Measurements from ENCODE around the gene SCARF2. TPM values are rescaled to one million over a fixed set of nuclear protein-coding genes. Genes with fewer than 3 reads are reported as not detected.
A peak's percentile ranks its signal among the peaks of the same experiment; 100 is the strongest.
"Not testable (repeated sequence)": the region's sequence is repeated elsewhere in the genome, so short reads cannot be mapped to it uniquely, and the experiment has no call there.

SCARF2 gene
- total RNA-seq, 2 experiments from 2014 or later = 1.5 to 1.7 TPM

DNA sequence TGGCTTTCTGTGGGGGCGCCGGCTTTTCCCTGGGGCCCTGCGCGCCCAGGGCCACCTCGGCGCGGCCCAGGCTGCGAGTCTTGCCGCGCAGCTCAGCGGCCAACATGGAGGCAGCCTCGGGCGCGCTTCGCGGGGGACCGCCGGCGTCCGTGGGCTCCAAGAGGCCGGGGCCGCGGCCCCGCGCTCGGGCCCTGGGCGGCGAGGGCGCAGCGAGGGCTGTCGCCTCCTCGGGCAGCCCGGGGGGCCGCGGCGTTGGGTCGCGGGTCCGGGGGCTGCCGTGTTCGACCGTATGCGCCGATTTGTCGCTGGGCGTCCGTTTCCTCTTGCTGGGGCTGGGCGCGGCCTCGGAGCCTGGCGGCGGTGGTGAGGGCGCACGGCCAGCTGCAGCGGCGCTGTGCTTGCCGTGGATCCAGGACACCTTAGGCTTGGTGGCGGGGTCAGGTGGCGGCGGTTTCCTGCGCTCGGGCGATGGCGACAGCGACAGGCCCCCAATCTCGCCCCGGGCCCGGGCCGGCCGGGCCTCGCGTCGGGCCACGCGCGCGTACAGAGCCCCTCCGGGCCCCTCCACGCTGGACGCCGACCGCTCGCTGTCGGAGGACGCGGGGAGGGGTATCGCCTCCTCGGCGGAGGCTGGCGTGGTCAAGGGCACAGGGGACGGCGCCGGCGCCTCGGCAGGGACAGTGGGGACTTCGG, 11.9 kb downstream of the SCARF2 start:
- peaks cover 43% of the 10 kb centered on the region for H3K27me3 Mint-ChIP-seq
- H3K4me3 Mint-ChIP-seq = no peak overlapping the region
- peaks cover 8% of the 10 kb centered on the region for H3K4me1 Mint-ChIP-seq
- no peaks in the 10 kb centered on the region for H3K36me3 Mint-ChIP-seq
- ATAC-seq (ENCODE audit: low read depth) (no peak), DNase-seq (no peak)
- POLR2A ChIA-PET = no interaction called here
- no peak overlapping the region for H3K27ac Mint-ChIP-seq
- no peaks in the 10 kb centered on the region for H3K9me3 Mint-ChIP-seq

DNA sequence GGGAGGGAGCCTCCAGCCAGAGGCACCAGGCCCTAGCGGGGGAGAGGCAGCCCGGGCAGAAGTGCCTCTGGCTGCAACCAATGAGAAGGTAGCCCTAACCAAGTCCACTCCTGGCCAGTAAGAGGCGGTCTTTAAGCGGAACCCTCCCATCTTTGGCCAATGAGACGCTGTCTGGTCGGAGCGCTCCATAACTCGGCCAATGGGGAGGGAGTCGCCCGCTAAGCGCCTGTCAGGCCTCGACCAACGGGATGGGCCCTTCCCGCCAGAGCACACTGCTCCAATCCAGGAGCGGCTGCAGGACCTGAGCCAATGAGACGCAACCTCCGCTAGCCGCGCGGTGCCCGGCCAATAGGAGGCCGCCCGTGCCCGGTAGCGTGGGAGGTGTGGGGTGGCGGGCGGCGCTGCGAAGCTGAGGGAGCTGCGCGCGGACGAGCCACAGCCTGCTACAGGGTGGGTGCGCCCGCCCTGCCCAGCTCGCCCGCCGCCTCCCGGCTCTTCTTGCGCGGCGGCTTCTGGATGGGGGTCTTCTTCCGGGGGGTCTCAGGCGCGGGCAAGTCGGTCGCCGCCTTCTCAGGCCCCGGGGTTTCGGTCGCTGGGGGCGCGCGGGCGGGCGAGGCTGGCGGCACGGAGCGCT, 12.6 kb downstream of the SCARF2 start:
- DNase-seq (no peak), ATAC-seq (ENCODE audit: low read depth) (no peak)
- H3K36me3 Mint-ChIP-seq = no peaks in the 10 kb centered on the region
- H3K27ac Mint-ChIP-seq = no peak overlapping the region
- H3K4me1 Mint-ChIP-seq = peaks cover 6% of the 10 kb centered on the region
- H3K4me3 Mint-ChIP-seq = peak overlapping the region; percentile 50
- H3K27me3 Mint-ChIP-seq = peaks cover 37% of the 10 kb centered on the region
- H3K9me3 Mint-ChIP-seq = no peaks in the 10 kb centered on the region
- POLR2A ChIA-PET = no interaction called here

DNA sequence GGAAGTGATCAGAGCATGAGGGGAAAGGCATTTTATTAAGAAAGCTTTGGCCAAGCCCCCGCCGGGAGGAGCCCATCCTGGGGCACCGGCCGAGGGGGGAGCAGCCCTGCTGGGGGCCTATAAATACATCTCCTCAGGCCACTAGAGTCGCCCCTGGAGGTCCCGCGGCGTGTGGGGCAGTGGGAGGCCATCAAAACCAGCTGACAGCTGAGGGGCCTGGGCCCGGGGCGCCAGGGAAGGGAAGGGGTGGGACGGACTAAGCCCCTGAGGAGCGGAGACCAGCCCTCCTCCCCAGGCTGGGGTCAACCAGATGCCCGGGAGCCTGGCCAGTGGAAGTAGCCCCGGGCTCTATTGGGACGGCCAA, 13.1 kb downstream of the SCARF2 start:
- no peaks in the 10 kb centered on the region for H3K36me3 Mint-ChIP-seq
- no peak for DNase-seq
- no peak for ATAC-seq (ENCODE audit: low read depth)
- no peak overlapping the region for H3K4me3 Mint-ChIP-seq
- POLR2A ChIA-PET = no interaction called here
- peaks cover 6% of the 10 kb centered on the region for H3K4me1 Mint-ChIP-seq
- H3K27ac Mint-ChIP-seq = no peak overlapping the region
- no peaks in the 10 kb centered on the region for H3K9me3 Mint-ChIP-seq
- peaks cover 35% of the 10 kb centered on the region for H3K27me3 Mint-ChIP-seq

DNA sequence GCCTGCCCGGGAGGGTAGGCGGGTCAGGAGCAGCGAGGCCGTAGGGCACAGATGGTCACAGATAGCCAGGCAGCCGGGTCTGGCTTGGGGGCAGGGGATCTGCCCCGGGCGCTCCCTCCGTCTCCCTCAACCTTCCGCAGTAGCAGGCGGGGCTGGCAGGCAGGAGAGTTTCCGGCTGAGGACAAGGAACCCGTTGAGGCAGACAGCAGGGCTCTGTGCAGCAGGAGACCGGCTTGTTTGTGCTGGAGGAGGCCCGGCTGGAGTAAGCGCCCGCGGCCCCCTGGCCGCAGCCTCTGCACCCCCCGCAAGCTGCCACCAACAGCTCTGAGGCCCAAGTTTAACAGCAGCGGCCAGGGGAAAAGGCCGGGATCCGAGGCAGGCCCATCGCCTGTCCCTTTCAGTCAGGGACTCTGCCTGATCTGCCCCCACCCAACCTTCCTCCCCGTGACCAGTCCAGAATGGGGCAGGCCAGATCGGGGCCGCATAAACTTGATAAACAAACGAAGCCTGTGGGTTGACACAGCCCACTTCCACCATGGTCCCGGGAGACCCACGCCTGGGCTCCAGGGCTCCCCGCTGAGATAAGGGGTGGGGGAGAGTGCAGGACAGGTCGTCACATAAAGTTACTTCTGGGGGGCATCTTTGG, 13.6 kb downstream of the SCARF2 start:
- DNase-seq = no peak
- ATAC-seq (ENCODE audit: low read depth) = no peak
- Mint-ChIP-seq H3K27ac (no peak overlapping the region), H3K4me3 (no peak overlapping the region), H3K36me3 (no peaks in the 10 kb centered on the region), H3K4me1 (peaks cover 7% of the 10 kb centered on the region), H3K9me3 (no peaks in the 10 kb centered on the region), H3K27me3 (peaks cover 34% of the 10 kb centered on the region)
- POLR2A ChIA-PET = no interaction called here

DNA sequence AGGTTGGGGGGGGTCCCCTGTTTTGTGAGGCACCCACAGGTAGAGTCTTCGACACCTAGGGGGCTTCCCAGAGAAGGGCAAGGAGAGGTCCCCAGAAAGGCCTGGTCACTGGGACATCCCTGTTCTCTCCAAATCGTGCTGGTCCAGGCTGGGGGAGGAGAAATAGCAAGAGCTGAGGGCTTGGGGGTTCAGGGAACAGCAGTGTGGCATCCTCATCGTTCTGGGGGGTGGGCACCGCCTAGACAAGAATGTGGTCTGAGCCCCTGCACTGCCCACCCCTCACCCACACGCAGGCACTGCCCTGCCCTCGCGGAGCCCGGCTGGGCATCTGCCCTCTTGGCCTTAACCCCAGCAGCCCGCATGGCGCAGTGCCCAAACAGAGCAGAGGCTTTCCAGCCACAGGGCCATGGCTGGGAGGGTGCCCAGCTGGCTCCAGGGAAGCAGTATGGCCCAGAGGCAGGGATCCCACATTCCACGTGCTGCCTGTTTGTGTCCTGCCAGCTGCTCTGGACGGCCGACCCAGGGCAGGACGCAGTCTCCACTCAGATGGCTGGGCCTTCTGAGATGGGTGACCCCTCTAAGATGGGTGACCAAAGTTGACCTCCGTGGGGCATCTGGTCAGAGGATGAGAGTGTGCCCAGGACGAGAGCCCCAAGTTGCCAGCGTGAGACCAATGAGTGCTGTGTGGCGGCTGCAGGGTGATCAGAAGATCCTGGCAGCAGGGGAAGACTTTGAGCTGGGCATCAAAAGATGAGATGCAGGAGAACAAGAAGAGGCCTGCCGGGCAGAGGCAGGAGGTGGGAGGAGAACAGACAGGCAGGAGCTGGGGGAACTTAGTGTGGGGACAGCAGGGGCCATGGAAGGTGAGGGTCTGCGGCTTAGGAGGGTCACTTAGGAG, 14.4 kb downstream of the SCARF2 start:
- H3K27ac Mint-ChIP-seq = no peak overlapping the region
- POLR2A ChIA-PET = interaction anchor here (0.6 kb wide), 1 partner anchor 106 kb away, joined by 3 read pairs; no protein-coding TSS in a partner anchor
- no peak overlapping the region for H3K4me3 Mint-ChIP-seq

DNA sequence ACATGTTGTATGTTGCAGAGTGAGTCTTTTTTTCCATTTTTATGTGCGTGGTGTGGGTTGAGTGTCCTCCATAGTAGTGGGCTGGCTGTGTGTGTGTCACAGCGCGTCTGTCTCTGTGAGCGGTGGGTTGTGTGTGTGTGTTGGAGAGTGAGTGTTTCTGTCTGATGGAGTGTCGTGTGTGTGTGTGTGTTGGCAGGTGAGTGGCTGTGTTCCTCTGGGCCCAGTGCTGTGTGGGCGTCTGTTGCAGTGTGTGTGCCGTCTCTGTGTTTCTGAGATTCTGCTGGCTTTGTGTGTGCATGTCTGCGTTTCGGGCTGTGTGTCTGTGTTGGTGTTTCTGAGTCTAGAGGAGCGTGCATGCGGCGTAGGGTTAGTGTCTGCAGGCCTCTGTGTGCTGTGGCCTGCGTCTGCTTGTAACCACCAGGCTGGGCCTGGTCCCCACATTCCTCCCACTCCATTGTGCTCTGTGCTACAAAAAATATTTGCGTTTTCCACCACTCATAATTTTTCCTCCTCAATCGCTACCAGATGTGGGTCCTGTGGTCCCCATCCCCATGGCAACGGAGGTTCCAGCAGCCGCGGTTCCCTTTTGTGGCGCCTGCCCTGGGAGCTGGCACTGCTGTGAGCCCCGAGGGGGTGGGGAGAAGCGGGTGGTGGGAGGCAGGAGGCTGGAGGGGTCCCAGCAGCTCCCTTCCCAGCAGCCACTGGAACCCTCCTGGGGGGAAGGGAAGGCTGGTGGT, 15.2 kb downstream of the SCARF2 start:
- peak; percentile 21 for DNase-seq
- Mint-ChIP-seq H3K9me3 (no peaks in the 10 kb centered on the region), H3K4me1 (peaks cover 3% of the 10 kb centered on the region), H3K36me3 (no peaks in the 10 kb centered on the region), H3K27me3 (peaks cover 21% of the 10 kb centered on the region), H3K27ac (no peak overlapping the region), H3K4me3 (no peak overlapping the region)
- POLR2A ChIA-PET = interaction anchor here (0.6 kb wide), 1 partner anchor 105 kb away, joined by 3 read pairs; no protein-coding TSS in a partner anchor
- no peak for ATAC-seq (ENCODE audit: low read depth)

More for the DNA sequence above, 14.4 kb downstream of the SCARF2 start:
- Mint-ChIP-seq H3K36me3 (no peaks in the 10 kb centered on the region), H3K4me1 (peaks cover 3% of the 10 kb centered on the region), H3K9me3 (no peaks in the 10 kb centered on the region), H3K27me3 (peaks cover 26% of the 10 kb centered on the region)
- DNase-seq = no peak
- ATAC-seq (ENCODE audit: low read depth) = no peak

DNA sequence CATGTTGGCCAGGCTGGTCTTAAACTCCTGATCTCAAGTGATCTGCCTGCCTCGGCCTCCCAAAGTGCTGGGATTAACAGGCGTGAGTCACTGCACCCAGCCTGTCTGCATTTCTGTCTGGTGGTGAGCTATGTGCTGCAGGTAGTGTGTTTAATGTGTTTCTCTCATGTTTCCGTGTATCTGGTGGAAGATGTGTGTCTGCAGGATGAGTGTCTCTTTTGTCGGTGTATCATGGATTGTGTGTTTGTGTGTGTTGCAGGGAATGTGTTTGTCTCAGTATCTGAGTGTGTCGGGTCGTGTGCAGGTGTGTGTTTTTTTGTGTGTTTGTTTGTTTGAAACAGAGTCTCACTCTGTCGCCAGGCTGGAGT, 16.1 kb downstream of the SCARF2 start:
- Mint-ChIP-seq H3K9me3 (no peaks in the 10 kb centered on the region), H3K27me3 (peaks cover 11% of the 10 kb centered on the region), H3K4me3 (no peak overlapping the region), H3K4me1 (peaks cover 3% of the 10 kb centered on the region), H3K27ac (no peak overlapping the region), H3K36me3 (no peaks in the 10 kb centered on the region)
- POLR2A ChIA-PET = no interaction called here
- no peak for DNase-seq
- ATAC-seq (ENCODE audit: low read depth) = no peak

DNA sequence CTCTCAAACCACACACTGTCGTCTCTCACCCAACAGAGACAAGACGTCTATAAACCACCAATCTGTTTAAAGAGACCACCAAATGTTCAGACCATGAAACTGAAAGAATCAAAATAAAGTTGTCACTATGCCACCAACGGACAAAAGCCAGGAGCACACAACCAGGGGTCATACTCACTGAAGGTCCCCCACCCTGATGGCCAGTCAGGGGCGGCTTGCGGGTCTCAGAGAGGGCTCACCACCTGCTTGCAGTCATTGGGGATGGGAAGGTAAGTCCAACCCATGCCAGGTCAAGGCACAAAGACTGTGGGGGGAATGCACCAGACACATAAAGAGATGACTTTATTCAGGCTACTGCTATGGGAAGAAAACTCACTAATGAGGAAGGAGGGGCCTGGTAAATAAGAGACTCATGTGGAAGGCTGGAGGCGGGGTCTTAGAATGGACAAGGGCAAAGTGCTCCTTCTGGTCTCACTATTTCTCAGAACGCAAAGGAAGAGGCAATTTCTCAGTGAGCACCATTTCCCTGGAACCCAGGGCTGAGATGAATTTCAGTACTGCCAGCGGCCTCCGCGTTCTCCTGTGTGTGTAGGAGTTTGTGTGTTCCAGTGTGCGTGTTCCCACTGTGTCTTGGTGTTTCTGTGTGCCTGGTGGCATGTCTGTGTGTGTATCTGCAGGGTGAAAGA, 17.3 kb downstream of the SCARF2 start:
- peak; percentile 20 for DNase-seq
- no peaks in the 10 kb centered on the region for H3K9me3 Mint-ChIP-seq
- peaks cover 13% of the 10 kb centered on the region for H3K27me3 Mint-ChIP-seq
- no peak overlapping the region for H3K4me3 Mint-ChIP-seq
- no peaks in the 10 kb centered on the region for H3K36me3 Mint-ChIP-seq
- no peak overlapping the region for H3K27ac Mint-ChIP-seq
- H3K4me1 Mint-ChIP-seq = peaks cover 3% of the 10 kb centered on the region
- POLR2A ChIA-PET = no interaction called here
- no peak for ATAC-seq (ENCODE audit: low read depth)

DNA sequence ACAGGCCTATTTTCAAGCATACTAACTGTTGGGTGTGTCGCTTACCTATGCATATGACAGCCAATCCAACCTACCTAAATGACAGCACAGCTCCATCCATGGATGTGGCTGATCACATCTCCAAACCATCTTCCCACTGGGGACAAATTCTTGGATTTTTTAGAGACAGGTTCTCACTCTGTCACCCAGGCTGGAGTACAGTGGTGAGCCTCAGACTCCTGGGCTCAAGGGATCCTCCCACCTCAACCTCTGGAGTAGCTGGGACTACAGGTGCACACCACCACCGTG, 18.0 kb downstream of the SCARF2 start:
- H3K27ac Mint-ChIP-seq = no peak overlapping the region
- DNase-seq (no peak), ATAC-seq (ENCODE audit: low read depth) (no peak)
- no peak overlapping the region for H3K4me3 Mint-ChIP-seq
- H3K36me3 Mint-ChIP-seq = no peaks in the 10 kb centered on the region
- H3K4me1 Mint-ChIP-seq = peaks cover 3% of the 10 kb centered on the region
- H3K9me3 Mint-ChIP-seq = no peaks in the 10 kb centered on the region
- H3K27me3 Mint-ChIP-seq = peaks cover 10% of the 10 kb centered on the region
- POLR2A ChIA-PET = interaction anchor here (1.3 kb wide), 1 partner anchor 9 kb away, joined by 4 read pairs; no protein-coding TSS in a partner anchor

DNA sequence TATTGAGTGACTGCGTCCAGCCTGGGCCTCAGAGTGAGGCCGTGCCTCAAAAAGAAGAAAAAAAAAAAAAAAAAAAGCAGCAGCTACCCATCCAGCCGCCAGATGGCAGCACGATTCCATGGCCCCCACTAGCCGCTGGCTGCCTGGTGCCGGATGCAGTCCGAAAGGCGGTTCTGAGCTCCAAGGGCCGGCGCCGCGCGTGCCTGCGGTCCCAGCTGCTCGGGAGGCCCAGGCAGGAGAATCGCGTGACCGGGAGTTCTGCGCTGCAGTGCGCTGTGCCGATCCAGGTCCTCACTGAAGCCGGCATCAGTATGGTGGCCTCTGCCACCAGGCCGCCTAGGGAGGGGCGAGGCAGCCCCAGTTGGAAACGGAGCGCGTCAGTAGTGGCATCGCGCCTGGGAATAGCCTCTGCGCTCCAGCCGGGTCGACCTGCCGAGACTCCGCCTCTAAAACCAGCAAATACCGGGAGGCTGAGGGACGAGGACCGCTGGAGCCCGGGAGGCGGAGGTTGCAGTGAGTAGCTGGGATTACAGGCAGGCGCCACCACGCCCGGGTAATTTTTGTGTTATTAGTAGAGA, 19.3 kb downstream of the SCARF2 start:
- peak; percentile 81 for ATAC-seq (ENCODE audit: low read depth)
- Mint-ChIP-seq H3K4me1 (peaks cover 1% of the 10 kb centered on the region), H3K27me3 (peaks cover 12% of the 10 kb centered on the region), H3K36me3 (no peaks in the 10 kb centered on the region), H3K4me3 (peak overlapping the region; percentile 63), H3K27ac (no peak overlapping the region), H3K9me3 (no peaks in the 10 kb centered on the region)
- peak; percentile 83 for DNase-seq
- POLR2A ChIA-PET = interaction anchor here (0.6 to 1.4 kb wide), 7 partner anchors 10 to 1358 kb away, joined by 3 to 5 read pairs (median 4); partner anchors contain the start of gene KLHL22

DNA sequence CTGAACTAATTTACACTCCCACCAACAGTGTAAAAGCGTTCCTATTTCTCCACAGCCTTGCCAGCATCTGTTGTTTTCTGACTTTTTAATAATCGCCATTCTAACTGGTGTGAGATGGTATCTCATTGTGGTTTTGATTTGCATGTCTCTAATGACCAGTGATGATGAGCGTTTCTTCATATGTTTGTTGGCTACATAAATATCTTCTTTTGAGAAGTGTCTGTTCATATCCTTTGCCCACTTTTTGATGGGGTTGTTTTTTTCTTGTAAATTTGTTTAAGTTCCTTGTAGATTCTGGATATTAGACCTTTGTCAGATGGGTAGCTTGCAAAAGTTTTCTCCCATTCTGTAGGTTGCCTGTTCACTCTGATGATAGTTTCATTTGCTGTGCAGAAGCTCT, 21.9 kb downstream of the SCARF2 start:
- H3K36me3 Mint-ChIP-seq, H3K4me3 Mint-ChIP-seq, POLR2A ChIA-PET: not testable (repeated sequence)

DNA sequence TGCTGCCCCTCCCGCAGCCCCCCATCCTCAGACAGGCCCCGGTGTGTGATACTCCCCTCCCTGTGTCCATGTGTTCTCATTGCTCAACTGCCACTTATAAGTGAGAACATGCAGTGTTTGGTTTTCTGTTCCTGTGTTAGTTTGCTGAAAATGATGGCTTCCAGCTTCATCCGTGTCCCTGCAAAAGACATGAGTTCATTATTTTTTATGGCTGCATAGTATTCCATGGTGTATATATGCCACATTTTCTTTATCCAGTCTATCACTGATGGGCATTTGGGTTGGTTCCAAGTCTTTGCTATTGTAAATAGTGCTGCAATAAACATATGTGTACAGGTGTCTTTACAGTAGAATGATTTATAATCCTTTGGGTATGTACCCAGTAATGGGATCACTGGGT, 22.4 kb downstream of the SCARF2 start:
- H3K27ac Mint-ChIP-seq; H3K36me3 Mint-ChIP-seq; POLR2A ChIA-PET; DNase-seq; H3K9me3 Mint-ChIP-seq; H3K4me1 Mint-ChIP-seq; ATAC-seq (ENCODE audit: low read depth); H3K4me3 Mint-ChIP-seq: not testable (repeated sequence)
- H3K27me3 Mint-ChIP-seq = peaks cover 13% of the 10 kb centered on the region

More for the DNA sequence above, 21.9 kb downstream of the SCARF2 start:
- not testable (repeated sequence) for ATAC-seq (ENCODE audit: low read depth); H3K27ac Mint-ChIP-seq; H3K4me1 Mint-ChIP-seq; H3K9me3 Mint-ChIP-seq; DNase-seq
- peaks cover 13% of the 10 kb centered on the region for H3K27me3 Mint-ChIP-seq
